GM12878 (cell line): ENCODE results near the gene CAV1. TPM values are rescaled to one million over a fixed set of nuclear protein-coding genes. Genes with fewer than 3 reads are reported as not detected.

Experiments
- ATAC-seq: fragments of 200-7000 bp; cut with Tn5 transposase; 3 replicates; pipeline ENCODE4 v1.9.1; 2020; ENCODE audit warnings: mild to moderate bottlenecking, moderate library complexity
- BruUV-seq: library from RNA; stranded (reverse); fragments of 400-500 nt; replicated peaks from 2 replicates; lab custom pipeline; 2021; lab: Mats Ljungman, UMichigan
- CTCF ChIA-PET: fragments of 300-600 bp; sonication (Branson Sonifier 250); formaldehyde crosslinking; extraction: SDS; loops from one replicate; lab custom pipeline; 2021; ENCODE audit warnings: inconsistent platforms; lab: Yijun Ruan, JAX
- POLR2A ChIA-PET: fragments of 350-600 bp; formaldehyde crosslinking; extraction: SDS; loops from one replicate; lab custom pipeline; 2021; ENCODE audit warnings: inconsistent platforms; lab: Charles Lee
- RAD21 ChIA-PET: fragments of 300-600 bp; sonication (Branson Sonifier 250); formaldehyde crosslinking; loops from one replicate; lab custom pipeline; 2023; ENCODE audit warnings: antibody characterized with exemption; ENCODE audit not compliant: unreplicated experiment; lab: Charles Lee
- SMC1A ChIA-PET: fragments of 300-600 bp; sonication (Branson Sonifier 250); formaldehyde crosslinking; loops from one replicate; lab custom pipeline; 2023; ENCODE audit not compliant: unreplicated experiment, uncharacterized antibody; lab: Charles Lee
- DNase-seq: peaks from one replicate; pipeline ENCODE4 v3.0.0-alpha.2; 2011; ENCODE audit warnings: low read depth, low spot score
- FAIRE-seq: peaks from 3 replicates; lab custom pipeline; 2011; peaks lifted over from hg19 to GRCh38; lab: Jason Lieb, UNC
- H2AFZ ChIP-seq: 2 replicates; pipeline ENCODE4 v1.6.0; 2011; ENCODE audit warnings: low read depth, low read length, control low read depth; ENCODE audit not compliant: control insufficient read depth
- H3K27ac ChIP-seq: 2 replicates; pipeline ENCODE4 v1.5.1; 2011; ENCODE audit warnings: control low read depth; ENCODE audit not compliant: control insufficient read depth, insufficient read depth
- H3K27me3 ChIP-seq, 2 experiments: replicated peaks in 1 of 2; 2 replicates each; pipeline versions ENCODE4 v1.6.0 to v1.6.1; 2011; ENCODE audit warnings: low read length in 1 of 2; ENCODE audit not compliant: control insufficient read depth in 2 of 2, insufficient read depth in 2 of 2
- H3K36me3 ChIP-seq, 2 experiments: 2 replicates each; pipeline ENCODE4 v1.5.1; 2011; ENCODE audit warnings: low read length in 1 of 2; ENCODE audit not compliant: control insufficient read depth in 2 of 2, insufficient read depth in 2 of 2
- H3K4me1 ChIP-seq: 2 replicates; pipeline ENCODE4 v1.6.1; 2011; ENCODE audit warnings: mild to moderate bottlenecking, low read length, moderate library complexity, mixed read lengths; ENCODE audit not compliant: control insufficient read depth, insufficient read depth
- H3K4me2 ChIP-seq: 2 replicates; pipeline ENCODE4 v1.6.0; 2011; ENCODE audit warnings: control low read depth; ENCODE audit not compliant: control insufficient read depth, insufficient read depth
- H3K4me3 ChIP-seq: fragments of 200-600 bp; sonication (generic); 2 replicates; pipeline ENCODE4 v1.5.1; 2016
- H3K79me2 ChIP-seq: 2 replicates; pipeline ENCODE4 v1.6.0; 2011; ENCODE audit warnings: low read length; ENCODE audit not compliant: control insufficient read depth, insufficient read depth
- H3K9ac ChIP-seq: 2 replicates; pipeline ENCODE4 v1.8.0; 2011; ENCODE audit warnings: low read length, control low read depth, mixed read lengths; ENCODE audit not compliant: control insufficient read depth, insufficient read depth
- H3K9me3 ChIP-seq: replicated peaks from 3 replicates; pipeline ENCODE4 v1.5.1; 2011; ENCODE audit warnings: mild to moderate bottlenecking, low read length; ENCODE audit not compliant: control insufficient read depth, insufficient read depth
- H4K20me1 ChIP-seq: 2 replicates; pipeline ENCODE4 v1.6.0; 2011; ENCODE audit not compliant: control insufficient read depth, insufficient read depth
- CBFB ChIP-seq: IDR thresholded peaks from 2 replicates; pipeline ENCODE4 v1.6.1; 2016; ENCODE audit warnings: antibody characterized with exemption, low read depth
- CREM ChIP-seq: IDR thresholded peaks from 2 replicates; pipeline ENCODE4 v1.6.1; 2014; ENCODE audit warnings: antibody characterized with exemption, low read depth
- EP300 ChIP-seq, 2 experiments: fragments of 150-350 bp in 1 of 2; IDR thresholded peaks; 2 replicates each; pipeline ENCODE4 v1.6.1; 2011 to 2012; ENCODE audit warnings: low read depth in 2 of 2, low read length in 2 of 2, borderline replicate concordance in 1 of 2, improper control_type of control experiment in 1 of 2, inconsistent platforms in 1 of 2; ENCODE audit not compliant: control insufficient read depth in 1 of 2
- MTA2 ChIP-seq: fragments of 450-650 bp; IDR thresholded peaks from 2 replicates; pipeline ENCODE4 v1.6.1; 2016; ENCODE audit warnings: low read depth, mild to moderate bottlenecking, moderate library complexity
- NR2F1 ChIP-seq: fragments of 450-650 bp; conservative IDR thresholded peaks from 2 replicates; pipeline ENCODE4 v1.6.1; 2017; ENCODE audit warnings: mild to moderate bottlenecking
- NRF1 ChIP-seq: conservative IDR thresholded peaks from 2 replicates; pipeline ENCODE4 v1.6.1; 2011; ENCODE audit warnings: mild to moderate bottlenecking, low read depth, low read length, improper control_type of control experiment
- POLR2A ChIP-seq: IDR thresholded peaks from 2 replicates; pipeline ENCODE4 v1.6.1; 2011; ENCODE audit warnings: low read depth, mild to moderate bottlenecking, low read length
- POLR2AphosphoS5 ChIP-seq: IDR thresholded peaks from 2 replicates; pipeline ENCODE4 v1.6.1; 2011; ENCODE audit warnings: mild to moderate bottlenecking, low read length, inconsistent platforms
- SMARCA5 ChIP-seq: fragments of 450-650 bp; IDR thresholded peaks from 2 replicates; pipeline ENCODE4 v1.6.1; 2017; ENCODE audit warnings: mild to moderate bottlenecking
- SRF ChIP-seq, 2 experiments: IDR thresholded peaks; 2 replicates each; pipeline ENCODE4 v1.6.1; 2011; ENCODE audit warnings: low read depth in 2 of 2, low read length in 2 of 2, mild to moderate bottlenecking in 1 of 2, moderate library complexity in 1 of 2
- TCF3 ChIP-seq: IDR thresholded peaks from 2 replicates; pipeline ENCODE4 v1.6.1; 2012; ENCODE audit warnings: low read depth, mild to moderate bottlenecking, low read length, borderline replicate concordance; ENCODE audit not compliant: insufficient read depth
- ZNF207 ChIP-seq: fragments of 450-650 bp; IDR thresholded peaks from 2 replicates; pipeline ENCODE4 v1.6.1; 2014; ENCODE audit warnings: antibody characterized with exemption, mild to moderate bottlenecking, borderline replicate concordance
- ZNF384 ChIP-seq: IDR thresholded peaks from 2 replicates; pipeline ENCODE4 v1.6.1; 2012; ENCODE audit warnings: low read depth, mild to moderate bottlenecking, low read length, improper control_type of control experiment, borderline replicate concordance
- WGBS: methylation state at CpG from one replicate; pipeline ENCODE4 v1.1.6; 2016; ENCODE audit warnings: low lambda C conversion rate; ENCODE audit not compliant: insufficient replicate concordance, insufficient coverage; ENCODE audit errors: missing lambda C conversion rate; 5-methylcytosine and 5-hydroxymethylcytosine counted together
- in situ Hi-C: fragments of 300-500 bp; cut with MboI; formaldehyde crosslinking; loops from 9 replicates; pipeline ENCODE4 v1.14.3; 2018; ENCODE audit warnings: mixed read lengths
- intact Hi-C: fragments of 100-400 bp; cut with micrococcal nuclease; formaldehyde crosslinking; loops from one replicate; pipeline ENCODE4 v1.14.2; 2022; ENCODE audit not compliant: unreplicated experiment
- polyA plus RNA-seq, 11 experiments: library from polyadenylated mRNA; depleted of rRNA in 4 of 11; unstranded in 6 of 11; stranded (reverse) in 5 of 11; fragments of >200 nt; fragmentation: Nextera tagmentation in 4 of 11; fragmentation: Illumina TruSeq in 1 of 11; extraction: Ambion mirVana in 4 of 11; extraction: Trizol in 1 of 11; gene quantifications; 1 replicate in 1 of 11; 2 replicates in 10 of 11; pipeline versions ENCODE4 v1.2.1 to v1.2.3, GENCODE V29; 2011 to 2016; ENCODE audit warnings: inconsistent platforms in 2 of 11, missing spikeins in 2 of 11, low read depth in 1 of 11
- total RNA-seq, 4 experiments: library from RNA; depleted of rRNA in 3 of 4; stranded (reverse); fragments of >200 nt in 3 of 4; fragmentation: Illumina TruSeq in 1 of 4; extraction: Trizol in 1 of 4; gene quantifications; 2 replicates each; pipeline versions ENCODE4 v1.2.1 to v1.2.3, GENCODE V29; 2013 to 2021
- TF ChIP-seq, protein P1 (sequence below): IDR thresholded peaks from 2 replicates; pipeline ENCODE4 v1.6.1; 2012; ENCODE audit warnings: low read depth, low read length, improper control_type of control experiment
- TF ChIP-seq, protein P2 (sequence below): IDR thresholded peaks from 2 replicates; pipeline ENCODE4 v1.6.1; 2011; ENCODE audit warnings: borderline replicate concordance, low read depth, mild to moderate bottlenecking, moderate library complexity, mixed read lengths, low read length; ENCODE audit not compliant: insufficient read depth; ENCODE audit errors: extremely low read length

Gene CAV1
- total and polyA plus RNA-seq, 10 of the 15 experiments (the other 5 are each of a cell fraction or from before 2014, with no cell fraction given), result 0.45 to 26.5 (median 2.0) TPM

DNA sequence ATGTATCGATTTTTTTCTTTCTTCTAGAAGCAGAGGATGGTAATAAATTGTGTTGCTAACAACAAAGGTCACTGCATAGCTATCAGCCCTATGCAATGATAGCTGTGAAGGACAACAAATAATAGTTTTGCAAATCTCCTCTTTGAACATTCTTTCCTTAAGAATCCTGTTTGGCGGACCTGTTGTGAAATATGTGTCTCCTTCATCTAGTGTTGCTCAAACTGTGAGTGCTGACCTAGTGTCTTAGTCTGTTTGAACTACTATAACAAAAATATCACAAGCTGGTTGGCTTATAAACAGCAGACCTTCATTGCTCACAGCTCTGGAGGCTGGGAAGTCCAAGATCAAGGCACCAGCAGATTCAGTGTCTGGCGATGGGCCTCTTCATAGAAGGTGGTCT, 53.7 kb downstream of the CAV1 start:
- no peak for ATAC-seq
- H3K27me3 ChIP-seq, result no peaks in the 10 kb centered on the region
- H3K27ac ChIP-seq, result no peak overlapping the region
- in situ Hi-C loops (no loop called here), intact Hi-C loops (no loop called here)
- H3K9ac ChIP-seq, result no peak overlapping the region
- H4K20me1 ChIP-seq, result no peaks in the 10 kb centered on the region
- 97% methylated on average over 3 of the region's 3 CpGs for WGBS
- no peaks in the 10 kb centered on the region; the same call in 2 of the 3 replicates for H3K9me3 ChIP-seq
- POLR2A ChIA-PET, result no interaction called here
- no peak for DNase-seq
- TF ChIP-seq TCF3 (no peak), NR2F1 (no peak), CREM (no peak), POLR2A (no peak), MTA2 (no peak)
- TF ChIP-seq, all 136 proteins: peak for 0
- Histone ChIP-seq H3K36me3 (no peaks in the 10 kb centered on the region), H2AFZ (no peak overlapping the region), H3K4me3 (no peak overlapping the region), H3K4me1 (peaks cover 35% of the 10 kb centered on the region), H3K79me2 (no peaks in the 10 kb centered on the region), H3K4me2 (no peak overlapping the region)
- FAIRE-seq, result no peak
- SMC1A ChIA-PET, result interaction anchor here (1.7 to 2.9 kb wide), 3 partner anchors 8 to 12 kb away, joined by 4 to 13 read pairs (median 6); no protein-coding TSS in a partner anchor
- BruUV-seq, result no TSS peak
- RAD21 ChIA-PET, result no interaction called here
- CTCF ChIA-PET, result interaction anchor here (0.8 to 5.7 kb wide), 3 partner anchors 9 to 320 kb away, joined by 3 to 35 read pairs (median 22); no protein-coding TSS in a partner anchor

DNA sequence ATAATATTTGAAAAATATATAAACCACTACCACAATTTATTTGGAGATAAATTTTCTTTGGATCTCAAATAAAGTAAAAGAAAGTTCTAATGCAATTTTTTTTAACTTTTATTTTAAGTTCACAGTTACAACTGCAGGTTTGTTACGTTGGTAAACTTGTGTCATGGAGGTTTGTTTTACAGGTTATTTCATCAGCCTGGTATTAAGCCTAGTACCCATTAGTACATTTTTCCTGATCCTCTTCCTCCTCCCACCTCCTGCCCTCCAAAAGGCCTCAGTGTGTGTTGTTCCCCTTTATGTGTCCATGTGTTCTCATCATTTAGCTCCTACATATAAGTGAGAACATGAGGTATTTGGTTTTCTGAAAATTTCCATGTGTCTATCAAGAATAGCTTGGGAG, 54.5 kb downstream of the CAV1 start:
- ATAC-seq, result no peak
- Histone ChIP-seq H3K4me2 (no peak overlapping the region), H3K9ac (no peak overlapping the region), H3K27me3 (no peaks in the 10 kb centered on the region), H3K36me3 (no peaks in the 10 kb centered on the region), H3K4me3 (no peak overlapping the region), H3K4me1 (peaks cover 36% of the 10 kb centered on the region), H4K20me1 (no peaks in the 10 kb centered on the region), H3K79me2 (no peaks in the 10 kb centered on the region), H3K27ac (no peak overlapping the region), H3K9me3 (no peaks in the 10 kb centered on the region; the same call in 2 of the 3 replicates), H2AFZ (no peak overlapping the region)
- TF ChIP-seq EP300 (IDR thresholded peaks at IDR 0.05; ENCODE audit: borderline replicate concordance in 1 of 2, control insufficient read depth in 1 of 2, low read depth in 2 of 2, low read length in 2 of 2) (no peak), SRF (IDR thresholded peaks at IDR 0.05; ENCODE audit: low read depth in 2 of 2, low read length in 2 of 2) (no peak), NRF1 (no peak), SMARCA5 (no peak), CBFB (no peak), ZNF384 (no peak), POLR2AphosphoS5 (no peak), ZNF207 (no peak)
- TF ChIP-seq, protein P1, sequence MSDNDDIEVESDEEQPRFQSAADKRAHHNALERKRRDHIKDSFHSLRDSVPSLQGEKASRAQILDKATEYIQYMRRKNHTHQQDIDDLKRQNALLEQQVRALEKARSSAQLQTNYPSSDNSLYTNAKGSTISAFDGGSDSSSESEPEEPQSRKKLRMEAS, result no peak
- TF ChIP-seq, protein P2, sequence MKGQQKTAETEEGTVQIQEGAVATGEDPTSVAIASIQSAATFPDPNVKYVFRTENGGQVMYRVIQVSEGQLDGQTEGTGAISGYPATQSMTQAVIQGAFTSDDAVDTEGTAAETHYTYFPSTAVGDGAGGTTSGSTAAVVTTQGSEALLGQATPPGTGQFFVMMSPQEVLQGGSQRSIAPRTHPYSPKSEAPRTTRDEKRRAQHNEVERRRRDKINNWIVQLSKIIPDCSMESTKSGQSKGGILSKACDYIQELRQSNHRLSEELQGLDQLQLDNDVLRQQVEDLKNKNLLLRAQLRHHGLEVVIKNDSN, result no peak
- FAIRE-seq, result no peak
- intact Hi-C loops (no loop called here), in situ Hi-C loops (no loop called here)
- ChIA-PET RAD21 (no interaction called here), CTCF (no interaction called here), POLR2A (no interaction called here), SMC1A (no interaction called here)
- no TSS peak for BruUV-seq
- 84% methylated on average over 1 of the region's 1 CpG for WGBS
- no peak for DNase-seq
